DMS114 treated with DMSO at 0.1 percent for 48 hours (cell line): ENCODE results near the gene CRYBB2.
A peak's percentile ranks its signal among the peaks of the same experiment; 100 is the strongest.
"Not testable (repeated sequence)": the region's sequence is repeated elsewhere in the genome, so short reads cannot be mapped to it uniquely, and the experiment has no call there.

ENCODE experiments used
- DNase-seq: peaks from one replicate; lab custom pipeline; 2025; ENCODE audit not compliant: unreplicated experiment; lab: John Stamatoyannopoulos, UW

CRYBB2 gene

DNA sequence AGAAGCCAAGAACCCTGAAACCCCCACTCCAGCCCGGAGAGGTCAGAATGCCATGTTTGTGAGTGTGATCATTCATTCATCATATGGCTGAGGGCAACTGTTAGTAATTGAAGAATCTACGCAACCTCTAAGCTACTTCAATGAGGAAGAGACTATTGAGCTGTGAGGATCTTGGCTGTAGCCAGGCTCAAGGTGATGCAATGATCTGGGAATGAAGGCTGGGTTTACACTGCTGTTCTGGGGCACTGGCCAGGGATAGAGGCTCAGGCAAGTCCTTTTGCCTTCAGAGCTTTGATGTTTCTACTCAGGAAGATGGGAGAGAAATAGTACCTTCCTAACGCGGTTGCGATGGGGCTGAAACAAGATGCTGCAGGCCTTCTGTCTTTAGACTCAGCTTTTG is 12.9 kb downstream of the CRYBB2 start:
- no peak for DNase-seq

DNA sequence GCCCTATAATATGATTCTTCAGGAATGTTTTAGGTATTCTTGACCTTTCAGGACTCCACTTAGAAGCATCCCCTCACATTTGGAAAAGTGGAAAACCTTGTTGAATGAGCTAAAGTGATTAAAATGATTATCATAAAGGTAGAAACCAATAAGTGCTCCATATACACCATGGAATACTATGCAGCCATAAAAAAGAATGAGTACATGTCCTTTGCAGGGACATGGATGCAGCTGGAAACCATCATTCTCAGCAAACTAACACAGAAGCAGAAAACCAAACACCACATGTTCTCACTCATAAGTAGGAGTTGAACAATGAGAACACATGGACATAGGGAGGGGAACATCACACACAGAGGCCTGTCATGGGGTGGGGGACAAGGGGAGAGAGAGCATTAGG is 14.3 kb downstream of the CRYBB2 start:
- not testable (repeated sequence) for DNase-seq

DNA sequence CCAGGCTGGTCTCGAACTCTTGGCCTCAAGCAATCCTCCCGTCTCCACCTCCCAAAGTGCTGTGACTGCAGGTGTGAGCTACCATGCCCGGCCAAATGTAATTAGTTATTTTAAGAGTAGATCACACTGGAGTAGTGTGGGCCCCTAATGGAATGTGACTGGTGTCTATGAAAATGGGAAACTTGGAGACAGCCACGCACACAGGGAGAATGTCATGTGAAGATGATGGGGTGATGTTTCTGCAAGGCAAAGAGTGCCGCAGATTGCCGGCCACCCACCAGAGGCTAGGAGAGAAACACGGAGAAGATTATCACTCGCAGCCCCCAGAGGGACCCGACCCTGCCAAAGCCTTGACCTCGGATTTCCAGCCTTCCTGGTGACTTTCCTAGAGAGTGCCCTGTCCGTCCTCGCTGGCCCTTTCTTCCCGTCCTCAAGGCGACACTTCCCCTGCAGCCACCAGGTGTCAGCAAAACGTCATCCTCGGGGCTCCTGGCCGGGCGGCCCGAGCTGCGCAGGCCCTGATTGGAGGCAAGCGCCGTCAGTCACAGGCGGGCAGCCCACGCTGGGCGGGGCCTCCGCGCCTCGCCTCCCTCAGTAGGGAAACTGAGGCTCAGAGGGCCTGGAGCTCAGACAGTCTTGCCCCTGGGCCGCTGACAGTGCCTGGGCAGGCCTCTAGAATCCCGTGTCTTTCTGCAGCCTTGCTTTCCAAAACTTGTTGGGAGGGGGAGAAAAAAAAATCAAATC is 16.3 kb downstream of the CRYBB2 start:
- peak; percentile 63 for DNase-seq

DNA sequence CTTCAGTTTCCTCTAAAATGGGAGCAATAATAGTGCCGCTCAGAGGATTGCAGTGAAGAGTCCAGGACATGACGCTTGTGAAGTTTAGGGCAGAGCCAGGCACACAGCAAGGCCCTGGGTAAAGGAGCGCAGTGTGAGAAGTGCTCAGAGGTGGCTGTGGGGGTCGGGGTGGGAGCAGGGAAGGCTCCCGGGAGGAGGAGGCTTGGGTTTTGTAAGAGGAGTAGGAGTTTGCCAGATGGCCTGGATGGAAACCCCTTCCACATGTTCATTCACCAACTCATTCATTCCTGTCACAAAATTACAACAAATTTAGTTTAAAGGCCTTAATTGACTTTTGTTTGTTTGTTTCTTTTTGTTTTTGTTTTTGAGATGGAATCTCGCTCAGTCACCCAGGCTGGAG is 17.0 kb downstream of the CRYBB2 start:
- no peak for DNase-seq

DNA sequence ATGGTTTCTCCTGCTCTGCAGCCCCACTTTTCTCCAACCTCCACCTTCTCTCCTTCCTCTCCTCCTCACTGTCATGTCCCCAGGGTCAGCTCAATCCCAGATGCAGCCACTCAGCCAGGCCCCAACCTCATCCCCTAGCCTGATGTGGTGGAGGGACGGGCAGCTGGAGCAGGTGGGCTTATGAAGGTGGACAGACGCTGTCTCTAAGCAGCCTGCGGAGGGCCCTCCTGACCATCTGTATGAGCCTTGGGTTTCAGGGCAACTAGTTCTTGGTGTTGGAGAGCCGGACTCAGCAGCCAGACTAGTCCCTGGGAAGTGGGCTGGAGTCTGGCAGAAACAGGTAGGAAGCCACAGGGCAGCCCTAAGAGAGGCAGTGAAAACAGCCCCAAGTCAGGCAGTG is 18.1 kb downstream of the CRYBB2 start:
- no peak for DNase-seq

DNA sequence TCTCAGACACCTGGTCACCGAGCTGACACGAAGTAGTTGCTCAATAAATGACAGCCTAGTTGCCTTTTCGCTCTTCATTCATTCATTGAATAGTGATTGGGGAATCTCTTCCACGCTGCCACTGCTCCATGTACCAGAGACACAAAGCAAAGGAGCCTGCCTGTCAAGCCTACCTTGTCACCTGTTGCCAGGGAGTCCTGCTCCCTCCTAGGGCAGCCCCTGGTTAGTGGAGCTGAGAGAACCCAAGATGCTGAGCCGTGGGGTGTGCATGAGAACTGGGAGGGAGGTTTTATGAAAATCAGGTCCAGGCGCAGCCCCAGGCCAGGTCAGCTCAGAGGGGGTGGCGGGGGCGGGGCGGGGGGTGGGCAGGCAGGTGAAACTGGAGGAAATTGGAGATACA is 18.6 kb downstream of the CRYBB2 start:
- not testable (repeated sequence) for DNase-seq

DNA sequence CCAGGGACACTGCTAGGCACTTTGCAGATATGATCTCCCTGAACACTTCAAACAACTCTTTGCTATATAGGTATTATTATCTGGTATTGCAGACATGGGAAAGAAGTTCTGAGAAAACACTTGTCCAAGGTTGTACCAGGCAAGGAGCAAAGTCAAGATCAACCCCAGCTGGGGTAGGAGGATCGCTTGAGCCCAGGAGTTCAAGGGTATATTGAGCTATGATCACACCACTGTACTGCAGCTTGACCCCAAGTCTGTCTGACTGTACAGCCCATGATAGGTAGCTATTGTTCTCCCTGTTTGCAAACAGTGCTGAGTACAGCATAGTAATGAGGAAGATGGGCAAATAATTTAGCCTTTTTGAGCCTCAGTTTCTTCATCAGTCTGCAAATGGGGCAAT is 35.7 kb downstream of the CRYBB2 start:
- DNase-seq: not testable (repeated sequence)

DNA sequence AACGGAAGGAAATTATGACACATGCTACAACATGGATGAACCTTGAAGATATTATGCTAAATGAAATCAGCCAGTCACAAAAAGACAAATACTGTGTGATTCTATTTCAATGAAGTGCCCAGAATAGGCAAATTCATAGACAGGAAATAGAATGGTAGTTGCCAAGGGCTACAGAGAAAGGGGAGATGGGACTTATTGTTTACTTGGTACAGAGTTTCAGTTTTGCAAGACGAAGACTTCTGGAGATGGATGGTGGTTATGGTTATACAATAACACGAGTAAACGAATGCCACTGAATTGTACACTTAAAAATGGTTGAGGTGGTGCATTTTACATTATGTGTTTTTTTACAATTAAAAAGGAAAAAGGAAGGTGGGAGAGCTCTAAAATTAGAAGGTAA is 48.1 kb downstream of the CRYBB2 start:
- DNase-seq: not testable (repeated sequence)

DNA sequence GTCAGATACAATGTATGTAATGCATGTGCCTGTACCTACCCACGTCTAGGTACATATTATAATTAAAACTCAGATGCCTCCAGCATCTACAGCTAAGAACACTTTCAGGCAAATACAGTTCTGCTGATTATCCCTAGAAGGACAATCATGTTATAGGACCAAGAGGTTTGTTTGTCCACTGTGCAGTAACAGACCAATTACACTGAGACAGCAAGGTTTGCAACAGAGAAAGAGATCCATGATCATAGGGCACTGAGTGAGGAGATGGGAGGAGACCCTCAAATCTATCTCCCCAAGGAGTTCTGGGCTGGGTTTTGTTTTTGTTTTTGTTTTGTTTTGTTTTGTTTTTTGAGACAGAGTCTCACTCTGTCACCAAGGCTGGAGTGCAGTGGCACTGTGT is 49.5 kb downstream of the CRYBB2 start:
- not testable (repeated sequence) for DNase-seq

DNA sequence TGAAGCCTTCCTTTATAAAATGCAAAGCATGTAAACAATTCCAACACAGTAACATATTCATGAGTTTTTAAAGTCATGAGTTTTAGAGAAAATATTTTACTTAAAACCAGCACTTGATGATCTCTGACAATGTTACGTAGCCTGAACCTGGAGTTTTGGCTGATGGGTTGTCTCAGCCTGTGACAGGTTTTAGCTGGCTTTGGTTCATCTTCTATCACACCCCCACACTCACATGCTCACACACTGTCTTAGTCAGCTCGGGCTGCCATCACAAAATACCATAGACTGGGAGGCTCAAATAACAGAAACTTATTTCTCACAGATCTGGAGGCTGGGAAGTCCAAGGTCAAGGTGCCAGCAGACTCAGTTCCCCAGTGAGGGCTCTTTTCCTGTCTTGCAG is 50.6 kb downstream of the CRYBB2 start:
- not testable (repeated sequence) for DNase-seq

DNA sequence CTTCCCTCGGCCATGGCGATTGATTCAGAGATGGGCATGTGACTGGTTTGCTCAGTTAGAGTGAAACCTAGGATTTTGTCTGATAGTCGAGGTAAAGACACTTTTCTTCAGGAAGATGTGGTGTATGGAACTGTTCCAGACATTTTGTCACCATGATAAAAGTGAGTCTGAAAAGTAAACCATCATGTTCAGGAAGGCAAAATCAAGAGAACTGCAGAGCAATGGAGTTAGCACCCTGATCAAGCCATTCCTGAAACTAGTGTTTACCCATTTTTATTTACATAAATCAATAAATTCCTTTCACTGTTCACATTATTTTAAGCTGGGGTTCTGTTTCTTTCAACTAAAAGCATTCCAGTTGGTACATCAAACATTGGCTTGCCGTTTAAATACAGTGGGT is 53.8 kb downstream of the CRYBB2 start:
- DNase-seq: not testable (repeated sequence)

DNA sequence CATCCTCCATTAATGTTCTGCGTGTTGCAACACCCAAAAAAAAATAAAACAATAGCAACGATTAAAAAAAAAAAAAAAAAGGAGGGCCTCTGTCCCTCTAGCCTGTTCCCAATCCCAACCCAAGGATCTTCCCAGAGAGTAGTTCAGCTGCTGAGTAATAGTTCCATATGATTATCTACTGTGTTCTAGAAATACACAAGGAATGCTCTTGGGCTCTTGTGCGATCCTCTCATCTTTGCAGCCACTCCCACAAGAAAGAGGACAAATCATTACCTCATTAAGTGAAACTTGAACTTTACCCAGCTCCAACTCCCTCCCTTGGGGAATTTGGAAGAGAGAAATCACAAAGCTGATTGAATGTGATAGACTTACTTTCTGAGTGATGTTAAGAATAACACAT is 54.5 kb downstream of the CRYBB2 start:
- DNase-seq: not testable (repeated sequence)

DNA sequence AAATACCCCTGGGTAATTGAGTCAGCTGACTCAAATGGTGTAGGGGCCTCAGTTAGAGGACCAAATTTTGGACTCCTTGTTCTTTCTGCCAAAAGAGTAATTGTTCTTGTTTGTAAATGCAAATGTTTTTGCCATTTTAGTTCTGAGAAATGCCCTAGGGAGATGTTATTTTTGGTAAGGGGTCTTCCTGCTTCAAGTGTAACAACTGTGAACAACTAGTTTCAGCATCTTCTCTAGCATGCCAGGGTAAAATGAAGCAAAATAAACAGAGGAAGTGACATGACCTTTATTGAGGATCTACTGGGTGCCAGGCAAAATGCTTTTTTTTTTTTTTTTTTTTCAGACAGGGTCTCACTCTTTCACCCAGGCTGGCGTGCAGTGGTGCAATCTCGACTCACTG is 60.7 kb downstream of the CRYBB2 start:
- not testable (repeated sequence) for DNase-seq
